ENCODE measurements around the gene FUT6. TPM values are rescaled to one million over a fixed set of nuclear protein-coding genes. Genes with fewer than 3 reads are reported as not detected.

Gene FUT6
- total RNA-seq, 1 donor from 2014 or later = 3.0 TPM

- DNase-seq (ENCODE audit: low spot score) (no peak), ATAC-seq (no peak)
Measured at GRCh38 chr19:5806905-5807304, 32.6 kb downstream of the FUT6 start.

GRCh38 chr19:5806133-5806489 is 33.4 kb downstream of the FUT6 start:
- no peak for DNase-seq (ENCODE audit: low spot score)
- ATAC-seq = no peak

- ATAC-seq = peak; percentile 59
- DNase-seq (ENCODE audit: low spot score) = peak; percentile 77
Measured at GRCh38 chr19:5805462-5806132, 33.9 kb downstream of the FUT6 start.

- DNase-seq (ENCODE audit: low spot score) (peak; percentile 73), ATAC-seq (peak; percentile 51)
Measured at GRCh38 chr19:5804516-5805461, 34.7 kb downstream of the FUT6 start, which contains the start of gene NRTN. NRTN (plus strand) TSS chr19:5805067; CDS start chr19:5824166, 19,099 bp downstream.

- DNase-seq (ENCODE audit: low spot score) = peak; percentile 94
Measured at GRCh38 chr19:5803752-5804515, 35.6 kb downstream of the FUT6 start.

GRCh38 chr19:5803441-5803751 is 36.1 kb downstream of the FUT6 start:
- DNase-seq (ENCODE audit: low spot score) = no peak
- no peak for ATAC-seq

More at GRCh38 chr19:5803752-5804515, 35.6 kb downstream of the FUT6 start:
- peak; percentile 79 for ATAC-seq

GRCh38 chr19:5801796-5802619 is 37.5 kb downstream of the FUT6 start:
- ATAC-seq = no peak
- no peak for DNase-seq (ENCODE audit: low spot score)

- DNase-seq (ENCODE audit: low spot score) (peak; percentile 93), ATAC-seq (peak; percentile 61)
Measured at GRCh38 chr19:5800361-5801270, 38.9 kb downstream of the FUT6 start.

- peak; percentile 80 for DNase-seq (ENCODE audit: low spot score)
- peak; percentile 34 for ATAC-seq
Measured at GRCh38 chr19:5799247-5800241, 40.0 kb downstream of the FUT6 start.

GRCh38 chr19:5798244-5798643 is 41.3 kb downstream of the FUT6 start:
- ATAC-seq = no peak
- no peak for DNase-seq (ENCODE audit: low spot score)

- ATAC-seq (no peak), DNase-seq (ENCODE audit: low spot score) (no peak)
Measured at GRCh38 chr19:5795382-5795919, 44.1 kb downstream of the FUT6 start.

- DNase-seq (ENCODE audit: low spot score) = no peak
- ATAC-seq = no peak
Measured at GRCh38 chr19:5793188-5793587, 46.3 kb downstream of the FUT6 start.

- ATAC-seq (no peak), DNase-seq (ENCODE audit: low spot score) (no peak)
Measured at GRCh38 chr19:5792224-5792623, 47.3 kb downstream of the FUT6 start.

- ATAC-seq (peak; percentile 93), DNase-seq (ENCODE audit: low spot score) (peak; percentile 97)
Measured at GRCh38 chr19:5790559-5791520, 48.7 kb downstream of the FUT6 start, which contains the start of gene DUS3L. DUS3L (minus strand) TSS chr19:5791163; CDS start chr19:5791141, 22 bp downstream.

GRCh38 chr19:5789886-5790558 is 49.5 kb downstream of the FUT6 start:
- no peak for ATAC-seq
- DNase-seq (ENCODE audit: low spot score) = no peak

- ATAC-seq = no peak
- no peak for DNase-seq (ENCODE audit: low spot score)
Measured at GRCh38 chr19:5789351-5789761, 50.1 kb downstream of the FUT6 start.
